Gastroesophageal sphincter (tissue), 3 donors: Measurements from ENCODE around the gene CARD11.

Experiments used
- CTCF ChIP-seq, 4 experiments: fragments of 200-600 bp in 2 of 4; fragments of 450-650 bp in 2 of 4; sonication (generic) in 1 of 4; IDR thresholded peaks; one replicate each; pipeline ENCODE4 v1.5.1; 2017 to 2019; ENCODE audit warnings: antibody characterized with exemption in 4 of 4, mild to moderate bottlenecking in 2 of 4, moderate library complexity in 2 of 4
- EP300 ChIP-seq: sonication (generic); formaldehyde crosslinking; IDR thresholded peaks from one replicate; pipeline ENCODE4 v1.6.1; 2017; ENCODE audit warnings: antibody characterized with exemption, mild to moderate bottlenecking
- POLR2A ChIP-seq, 2 donors: fragments of 450-650 bp; IDR thresholded peaks; one replicate each; pipeline ENCODE4 v1.6.1; 2017; ENCODE audit warnings: antibody characterized with exemption in 2 of 2, mild to moderate bottlenecking in 2 of 2, moderate library complexity in 1 of 2
- POLR2AphosphoS5 ChIP-seq: sonication (generic); formaldehyde crosslinking; IDR thresholded peaks from one replicate; pipeline ENCODE4 v1.6.1; 2017; ENCODE audit warnings: antibody characterized with exemption

GRCh38 chr7:2944739-2945138 lies 98.9 kb downstream of the CARD11 start:
- TF ChIP-seq CTCF (IDR thresholded peaks at IDR 0.05) (no peak), POLR2AphosphoS5 (no peak), EP300 (no peak), POLR2A (IDR thresholded peaks at IDR 0.05) (no peak)
